HepG2 (cell line): ENCODE data around the gene TMC8. TPM values are rescaled to one million over a fixed set of nuclear protein-coding genes. Genes with fewer than 3 reads are reported as not detected.

Source experiments
- ARNTL ChIP-seq: sonication (generic); formaldehyde crosslinking; IDR thresholded peaks from 2 replicates; pipeline ENCODE4 v1.4.0; 2020; ENCODE audit warnings: mild to moderate bottlenecking, missing genetic modification reagents
- ASH2L ChIP-seq: fragments of 300-600, 200-600 bp; sonication (generic); IDR thresholded peaks from 2 replicates; pipeline ENCODE4 v1.7.0; 2017; ENCODE audit warnings: low read depth, mild to moderate bottlenecking, moderate library complexity, mixed read lengths, low read length; ENCODE audit not compliant: insufficient read length
- CBFB ChIP-seq: sonication (generic); formaldehyde crosslinking; IDR thresholded peaks from 2 replicates; pipeline ENCODE4 v1.4.0; 2020; ENCODE audit warnings: missing genetic modification reagents
- CBX1 ChIP-seq: IDR thresholded peaks from one replicate; pipeline ENCODE4 v1.6.1; 2016; ENCODE audit warnings: antibody characterized with exemption, low read depth
- DPF2 ChIP-seq: sonication (generic); formaldehyde crosslinking; IDR thresholded peaks from 2 replicates; pipeline ENCODE4 v1.4.0; 2020; ENCODE audit warnings: mild to moderate bottlenecking, low read depth, missing genetic modification reagents, borderline replicate concordance
- DR1 ChIP-seq: sonication (generic); formaldehyde crosslinking; IDR thresholded peaks from 2 replicates; pipeline ENCODE4 v1.8.0; 2021; ENCODE audit warnings: mild to moderate bottlenecking, missing genetic modification reagents, inconsistent platforms
- ESRRA ChIP-seq: sonication (generic); formaldehyde crosslinking; IDR thresholded peaks from 2 replicates; pipeline ENCODE4 v1.5.1; 2020; ENCODE audit warnings: mild to moderate bottlenecking, low read depth, missing genetic modification reagents
- IKZF1 ChIP-seq: fragments of 450-650 bp; IDR thresholded peaks from 2 replicates; pipeline ENCODE4 v1.7.1; 2016
- JDP2 ChIP-seq: sonication (generic); formaldehyde crosslinking; IDR thresholded peaks from 2 replicates; pipeline ENCODE4 v1.8.1; 2022; ENCODE audit warnings: missing genetic modification reagents, borderline replicate concordance
- MAZ ChIP-seq, 2 experiments: sonication (generic) in 1 of 2; formaldehyde crosslinking in 1 of 2; IDR thresholded peaks; 2 replicates each; pipeline versions ENCODE4 v1.5.0 to v1.6.1; 2012 to 2020; ENCODE audit warnings: low read depth in 2 of 2, mild to moderate bottlenecking in 2 of 2, borderline replicate concordance in 1 of 2, improper control_type of control experiment in 1 of 2, low read length in 1 of 2, missing genetic modification reagents in 1 of 2, moderate library complexity in 1 of 2
- NR2F1 ChIP-seq, 2 experiments: fragments of 450-650 bp in 1 of 2; formaldehyde crosslinking in 1 of 2; IDR thresholded peaks; 2 replicates each; pipeline versions ENCODE4 v1.5.0 to v1.6.1; 2016 to 2020; ENCODE audit warnings: mild to moderate bottlenecking in 1 of 2, missing compliant biosample characterization in 1 of 2, missing genetic modification reagents in 1 of 2, moderate library complexity in 1 of 2
- NR2F6 ChIP-seq, 2 experiments: IDR thresholded peaks; 2 replicates each; pipeline ENCODE4 v1.6.1; 2016; ENCODE audit warnings: antibody characterized with exemption in 1 of 2, mild to moderate bottlenecking in 1 of 2
- PAX8 ChIP-seq: sonication (generic); formaldehyde crosslinking; IDR thresholded peaks from 2 replicates; pipeline ENCODE4 v1.8.0; 2022; ENCODE audit warnings: mild to moderate bottlenecking, missing genetic modification reagents, borderline replicate concordance
- POLR2AphosphoS5 ChIP-seq: IDR thresholded peaks from 2 replicates; pipeline ENCODE4 v1.6.1; 2012; ENCODE audit warnings: low read depth, low read length
- SALL1 ChIP-seq: sonication (generic); formaldehyde crosslinking; IDR thresholded peaks from 2 replicates; pipeline ENCODE4 v1.8.0; 2022; ENCODE audit warnings: mild to moderate bottlenecking, missing genetic modification reagents
- SP2 ChIP-seq: sonication (generic); formaldehyde crosslinking; IDR thresholded peaks from 2 replicates; pipeline ENCODE4 v1.5.1; 2020; ENCODE audit warnings: mild to moderate bottlenecking, missing genetic modification reagents
- STAT5B ChIP-seq: sonication (generic); formaldehyde crosslinking; IDR thresholded peaks from 2 replicates; pipeline ENCODE4 v1.4.0; 2020; ENCODE audit warnings: missing genetic modification reagents
- YEATS2 ChIP-seq: sonication (generic); formaldehyde crosslinking; IDR thresholded peaks from 2 replicates; pipeline ENCODE4 v1.4.0; 2020; ENCODE audit warnings: missing genetic modification reagents, borderline replicate concordance
- ZBTB42 ChIP-seq: sonication (generic); formaldehyde crosslinking; IDR thresholded peaks from 2 replicates; pipeline ENCODE4 v1.5.0; 2020; ENCODE audit warnings: mild to moderate bottlenecking, missing genetic modification reagents
- ZEB1 ChIP-seq: IDR thresholded peaks from 2 replicates; pipeline ENCODE4 v1.6.1; 2012; ENCODE audit warnings: mild to moderate bottlenecking, low read depth, inconsistent platforms; ENCODE audit not compliant: insufficient replicate concordance
- ZNF816 ChIP-seq: sonication (generic); formaldehyde crosslinking; IDR thresholded peaks from 2 replicates; pipeline ENCODE4 v1.8.0; 2022; ENCODE audit warnings: missing genetic modification reagents, mild to moderate bottlenecking, borderline replicate concordance
- polyA plus RNA-seq, 8 experiments: library from polyadenylated mRNA; depleted of rRNA in 3 of 8; stranded (reverse) in 7 of 8; unstranded in 1 of 8; fragments of >200 nt; fragmentation: Illumina TruSeq in 4 of 8; extraction: Trizol in 4 of 8; gene quantifications; 2 replicates each; pipeline versions ENCODE4 v1.2.1 to v1.2.3, GENCODE V29; 2011 to 2016; ENCODE audit warnings: low read depth in 4 of 8, missing spikeins in 1 of 8, mixed read lengths in 1 of 8; ENCODE audit not compliant: insufficient read depth in 1 of 8
- total RNA-seq, 5 experiments: library from RNA; depleted of rRNA; stranded (reverse); fragments of >200 nt; fragmentation: Illumina TruSeq; extraction: Trizol; gene quantifications; 2 replicates each; pipeline ENCODE4 v1.2.3, GENCODE V29; 2016; ENCODE audit warnings: low read depth in 1 of 5
- TF ChIP-seq, protein P1 (sequence below): sonication (generic); formaldehyde crosslinking; IDR thresholded peaks from 2 replicates; pipeline ENCODE4 v1.5.0; 2020; ENCODE audit warnings: missing genetic modification reagents
- TF ChIP-seq, protein P2 (sequence below): sonication (generic); formaldehyde crosslinking; IDR thresholded peaks from 2 replicates; pipeline ENCODE4 v1.8.1; 2023; ENCODE audit warnings: mild to moderate bottlenecking, missing genetic modification reagents
- TF ChIP-seq, protein P3 (sequence below): IDR thresholded peaks from 2 replicates; pipeline ENCODE4 v1.6.1; 2012; ENCODE audit warnings: inconsistent platforms
- TF ChIP-seq, protein P4 (sequence below): sonication (generic); formaldehyde crosslinking; IDR thresholded peaks from 2 replicates; pipeline ENCODE4 v1.8.0; 2022; ENCODE audit warnings: mild to moderate bottlenecking, missing genetic modification reagents, moderate library complexity

TMC8 gene
- total and polyA plus RNA-seq, 2 of the 13 experiments (the other 11 are each of a cell fraction or from before 2014, with no cell fraction given) = 0.53 to 7.8 TPM

DNA sequence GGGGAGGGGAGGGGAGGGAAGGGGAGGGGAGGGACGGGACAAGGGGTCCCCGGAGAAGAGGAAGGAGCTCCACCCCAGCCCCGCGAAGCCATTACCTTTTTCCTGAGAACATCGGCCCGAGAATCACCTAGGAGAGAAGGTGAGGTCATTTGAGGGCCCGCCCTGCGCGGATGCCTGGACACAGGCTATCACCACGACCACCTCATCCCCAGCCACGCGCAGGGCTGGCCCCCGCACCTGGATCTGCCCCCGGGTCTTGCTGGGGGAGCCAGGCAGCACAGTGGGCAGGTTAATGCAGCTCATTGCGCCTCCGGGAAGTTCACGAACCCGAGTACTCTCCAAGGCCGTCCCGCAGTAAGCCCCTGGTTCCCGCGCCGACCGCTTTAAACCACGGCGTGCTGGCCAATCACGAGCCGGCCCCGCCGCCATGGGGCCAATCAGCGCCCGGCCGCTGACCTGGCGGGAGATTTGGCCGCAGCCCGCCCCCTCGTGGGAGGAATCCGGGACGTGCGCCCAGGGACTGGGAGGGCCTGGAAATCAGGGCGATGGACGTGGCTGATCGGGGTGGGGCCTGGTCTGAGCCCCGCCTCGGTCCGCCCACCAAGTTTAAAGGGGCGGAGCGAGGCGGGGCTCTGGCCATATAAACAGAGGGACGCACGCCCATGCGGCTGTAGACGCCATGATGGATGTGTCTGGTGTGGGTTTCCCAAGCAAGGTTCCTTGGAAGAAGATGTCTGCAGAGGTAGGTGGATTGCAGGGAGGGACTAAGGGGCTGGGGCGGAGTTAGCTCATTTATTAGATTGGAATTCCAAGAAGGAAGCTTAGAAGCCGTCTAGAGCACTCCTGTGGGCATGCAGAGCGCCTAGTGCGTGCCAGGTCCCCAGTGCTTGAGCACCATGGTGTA, 56.4 kb downstream of the TMC8 start, which contains the start of the genes AFMID and TK1 (continued):
- TF ChIP-seq NR2F1 (CRISPR knock-in tag; IDR thresholded peaks at IDR 0.05) (no peak), ARNTL (CRISPR knock-in tag) (peak; percentile 68; the same call in 1 of the 2 replicates), YEATS2 (CRISPR knock-in tag) (peak; percentile 94), CBFB (CRISPR knock-in tag) (peak; percentile 93), SP2 (CRISPR knock-in tag) (peak; percentile 71), ESRRA (CRISPR knock-in tag) (0 out of 2 replicates have a peak, but pooled peaks have one; percentile 45), DPF2 (CRISPR knock-in tag) (no peak), PAX8 (peak; percentile 12; the same call in 1 of the 2 replicates), JDP2 (0 out of 2 replicates have a peak, but pooled peaks have one; percentile 96), DR1 (CRISPR knock-in tag) (peak; percentile 98), MAZ (IDR thresholded peaks at IDR 0.05; ENCODE audit: borderline replicate concordance, low read depth, low read length) (peak; percentile 93), MAZ (CRISPR knock-in tag; IDR thresholded peaks at IDR 0.05; ENCODE audit: low read depth) (peak; percentile 90; the same call in 1 of the 2 replicates), CBX1 (no peak), NR2F6 (IDR thresholded peaks at IDR 0.05) (no peak), NR2F6 (CRISPR knock-in tag; IDR thresholded peaks at IDR 0.05) (peak; percentile 73; the same call in 1 of the 2 replicates), STAT5B (CRISPR knock-in tag) (peak; percentile 51; the same call in 1 of the 2 replicates), IKZF1 (no peak), ZNF816 (CRISPR knock-in tag) (peak; percentile 93; the same call in 1 of the 2 replicates), ZEB1 (no peak), ASH2L (no peak), POLR2AphosphoS5 (peak; percentile 100), ZBTB42 (peak; percentile 80; the same call in 1 of the 2 replicates), SALL1 (CRISPR knock-in tag) (peak; percentile 92)
- TF ChIP-seq, protein P1, sequence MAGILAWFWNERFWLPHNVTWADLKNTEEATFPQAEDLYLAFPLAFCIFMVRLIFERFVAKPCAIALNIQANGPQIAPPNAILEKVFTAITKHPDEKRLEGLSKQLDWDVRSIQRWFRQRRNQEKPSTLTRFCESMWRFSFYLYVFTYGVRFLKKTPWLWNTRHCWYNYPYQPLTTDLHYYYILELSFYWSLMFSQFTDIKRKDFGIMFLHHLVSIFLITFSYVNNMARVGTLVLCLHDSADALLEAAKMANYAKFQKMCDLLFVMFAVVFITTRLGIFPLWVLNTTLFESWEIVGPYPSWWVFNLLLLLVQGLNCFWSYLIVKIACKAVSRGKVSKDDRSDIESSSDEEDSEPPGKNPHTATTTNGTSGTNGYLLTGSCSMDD (CRISPR knock-in tag) = no peak
- TF ChIP-seq, protein P2, sequence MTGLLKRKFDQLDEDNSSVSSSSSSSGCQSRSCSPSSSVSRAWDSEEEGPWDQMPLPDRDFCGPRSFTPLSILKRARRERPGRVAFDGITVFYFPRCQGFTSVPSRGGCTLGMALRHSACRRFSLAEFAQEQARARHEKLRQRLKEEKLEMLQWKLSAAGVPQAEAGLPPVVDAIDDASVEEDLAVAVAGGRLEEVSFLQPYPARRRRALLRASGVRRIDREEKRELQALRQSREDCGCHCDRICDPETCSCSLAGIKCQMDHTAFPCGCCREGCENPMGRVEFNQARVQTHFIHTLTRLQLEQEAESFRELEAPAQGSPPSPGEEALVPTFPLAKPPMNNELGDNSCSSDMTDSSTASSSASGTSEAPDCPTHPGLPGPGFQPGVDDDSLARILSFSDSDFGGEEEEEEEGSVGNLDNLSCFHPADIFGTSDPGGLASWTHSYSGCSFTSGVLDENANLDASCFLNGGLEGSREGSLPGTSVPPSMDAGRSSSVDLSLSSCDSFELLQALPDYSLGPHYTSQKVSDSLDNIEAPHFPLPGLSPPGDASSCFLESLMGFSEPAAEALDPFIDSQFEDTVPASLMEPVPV (CRISPR knock-in tag) = peak; percentile 100
- TF ChIP-seq, protein P3, sequence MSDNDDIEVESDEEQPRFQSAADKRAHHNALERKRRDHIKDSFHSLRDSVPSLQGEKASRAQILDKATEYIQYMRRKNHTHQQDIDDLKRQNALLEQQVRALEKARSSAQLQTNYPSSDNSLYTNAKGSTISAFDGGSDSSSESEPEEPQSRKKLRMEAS = peak; percentile 93
- TF ChIP-seq, protein P4, sequence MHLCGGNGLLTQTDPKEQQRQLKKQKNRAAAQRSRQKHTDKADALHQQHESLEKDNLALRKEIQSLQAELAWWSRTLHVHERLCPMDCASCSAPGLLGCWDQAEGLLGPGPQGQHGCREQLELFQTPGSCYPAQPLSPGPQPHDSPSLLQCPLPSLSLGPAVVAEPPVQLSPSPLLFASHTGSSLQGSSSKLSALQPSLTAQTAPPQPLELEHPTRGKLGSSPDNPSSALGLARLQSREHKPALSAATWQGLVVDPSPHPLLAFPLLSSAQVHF (CRISPR knock-in tag) = peak; percentile 100
